HG03354 (cell line): ENCODE results near the gene PGC.
"Not testable (repeated sequence)": the region's sequence is repeated elsewhere in the genome, so short reads cannot be mapped to it uniquely, and the experiment has no call there.

Experiments used
- ATAC-seq: cut with Tn5 transposase; IDR thresholded peaks from one replicate; pipeline ENCODE4 v1.9.1; 2021; ENCODE audit warnings: mild to moderate bottlenecking; ENCODE audit not compliant: unreplicated experiment, poor library complexity, severe bottlenecking

The PGC gene

DNA sequence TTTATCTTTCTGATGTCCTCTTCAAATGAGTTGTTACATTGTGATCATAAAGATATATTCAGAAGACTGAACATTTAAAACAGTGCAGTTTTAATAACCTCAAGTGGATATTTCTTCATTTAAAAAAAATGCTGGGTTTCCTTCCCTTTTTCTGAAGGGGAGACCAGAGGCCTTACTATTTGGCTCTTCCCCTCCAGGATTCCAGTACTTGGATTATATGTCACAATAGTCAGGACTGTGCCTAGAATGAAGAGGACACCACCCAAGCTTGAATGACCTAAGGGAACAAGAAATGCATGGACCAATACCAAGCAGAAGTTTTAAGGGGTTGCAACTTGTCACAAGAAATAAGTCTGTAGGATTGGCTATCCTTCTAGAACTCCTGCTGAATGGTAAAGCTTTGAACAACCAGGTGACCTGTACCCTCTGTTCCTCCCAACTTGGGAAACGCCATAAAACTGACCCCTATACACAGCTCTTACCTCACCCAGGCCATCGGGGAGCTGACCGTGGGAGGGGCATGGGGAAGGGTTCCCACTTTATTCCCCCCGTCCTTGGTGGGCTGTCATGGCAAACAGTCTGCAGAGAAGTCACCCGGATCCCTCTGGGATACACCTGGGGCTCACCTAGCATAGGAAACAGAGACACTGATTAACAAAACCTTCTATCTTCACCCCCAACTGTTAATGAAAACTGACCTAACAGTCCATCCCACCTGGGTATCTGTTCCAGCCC, 30.5 kb upstream of the PGC start:
- no peak for ATAC-seq

DNA sequence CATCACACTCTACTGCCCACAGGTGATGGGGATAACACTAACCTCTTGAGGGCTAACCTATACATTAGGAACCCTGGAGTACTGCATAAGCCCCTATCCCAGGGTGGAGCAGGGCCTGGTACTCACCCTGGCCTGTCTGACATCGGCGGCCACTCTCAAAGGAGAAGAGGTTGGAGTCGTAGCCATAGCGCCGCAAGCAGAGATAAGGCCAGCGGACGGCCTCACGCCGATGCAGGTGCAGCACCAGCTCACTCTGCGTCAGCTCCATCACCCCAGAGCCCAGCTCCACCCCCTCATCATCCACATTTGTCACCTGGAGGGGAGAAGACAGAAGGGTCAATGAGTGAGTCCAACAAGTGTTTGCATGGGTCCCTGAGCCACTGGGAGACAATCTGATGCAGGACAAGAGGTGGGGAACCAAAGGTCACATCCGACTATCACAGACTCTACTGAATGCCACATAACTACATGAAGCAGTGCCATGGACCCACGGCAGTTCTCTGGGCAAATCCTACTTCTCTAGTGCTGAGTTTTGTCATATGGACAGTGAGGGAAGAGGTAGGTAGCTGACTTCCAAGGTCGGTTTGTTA, 28.2 kb upstream of the PGC start:
- ATAC-seq, result no peak

DNA sequence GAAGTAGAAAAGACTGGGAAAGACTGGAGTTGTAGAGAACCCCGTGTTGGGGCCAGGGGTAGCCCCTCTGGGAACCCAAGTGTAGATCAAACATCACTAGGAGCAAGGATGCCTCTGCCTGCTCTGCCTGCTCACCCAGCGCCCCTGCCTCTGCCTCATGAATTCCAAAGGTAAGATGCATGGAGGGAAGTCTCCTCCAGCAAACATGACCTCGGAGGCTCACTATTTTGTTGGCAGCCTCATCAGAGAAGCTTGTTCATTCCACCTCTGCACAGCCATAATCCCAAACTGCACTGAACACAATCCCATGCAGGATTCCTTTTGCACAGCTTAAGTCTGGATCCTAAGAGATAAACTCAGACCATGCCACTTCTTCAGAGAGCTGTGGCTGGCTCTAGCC, 27.6 kb upstream of the PGC start:
- ATAC-seq, result no peak

DNA sequence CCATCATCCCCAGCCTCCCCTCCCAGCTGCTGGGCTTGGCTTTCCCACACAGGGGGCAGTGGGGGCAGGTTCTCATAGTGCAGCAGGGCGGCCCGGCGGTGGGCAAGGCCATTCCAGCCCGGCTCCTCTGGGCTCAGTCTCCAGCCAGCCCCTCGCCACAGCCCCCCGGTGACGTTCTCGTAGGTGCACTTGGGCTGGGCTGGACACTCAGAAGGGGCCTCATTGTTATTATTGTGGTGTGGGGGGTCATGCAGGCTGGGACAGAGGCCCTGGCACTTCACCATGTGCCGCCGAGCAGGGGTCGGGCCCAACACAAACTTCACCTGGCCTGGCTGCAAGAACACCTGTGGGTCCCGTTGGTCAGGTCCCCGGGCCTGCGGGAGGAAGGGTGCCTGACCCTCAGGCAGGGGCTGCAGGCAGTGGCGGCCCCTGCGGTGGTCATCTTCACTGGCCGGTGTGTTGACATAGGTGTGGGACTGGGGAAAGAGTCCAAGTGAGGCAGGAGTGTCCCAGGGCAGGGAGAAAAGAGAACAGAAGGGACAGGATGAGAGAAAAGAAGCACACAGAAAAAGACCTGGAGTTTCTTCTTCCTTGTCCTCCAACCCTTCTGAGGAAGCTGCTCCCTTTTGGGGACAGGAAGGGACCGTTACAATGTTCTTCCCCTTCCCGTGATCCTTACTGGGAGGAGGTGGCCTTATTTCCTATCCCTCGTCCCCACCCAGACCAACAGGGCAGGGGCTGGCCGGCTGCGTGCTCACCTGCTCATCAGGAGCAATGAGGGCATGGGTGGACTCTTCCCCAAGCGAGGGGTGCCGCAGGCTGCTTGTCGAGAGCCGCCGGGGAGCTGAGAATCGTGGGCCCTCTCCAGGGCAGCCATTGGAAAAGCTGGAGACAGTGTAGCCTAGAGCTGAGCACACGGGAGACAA, 24.1 kb upstream of the PGC start:
- ATAC-seq, result no peak

DNA sequence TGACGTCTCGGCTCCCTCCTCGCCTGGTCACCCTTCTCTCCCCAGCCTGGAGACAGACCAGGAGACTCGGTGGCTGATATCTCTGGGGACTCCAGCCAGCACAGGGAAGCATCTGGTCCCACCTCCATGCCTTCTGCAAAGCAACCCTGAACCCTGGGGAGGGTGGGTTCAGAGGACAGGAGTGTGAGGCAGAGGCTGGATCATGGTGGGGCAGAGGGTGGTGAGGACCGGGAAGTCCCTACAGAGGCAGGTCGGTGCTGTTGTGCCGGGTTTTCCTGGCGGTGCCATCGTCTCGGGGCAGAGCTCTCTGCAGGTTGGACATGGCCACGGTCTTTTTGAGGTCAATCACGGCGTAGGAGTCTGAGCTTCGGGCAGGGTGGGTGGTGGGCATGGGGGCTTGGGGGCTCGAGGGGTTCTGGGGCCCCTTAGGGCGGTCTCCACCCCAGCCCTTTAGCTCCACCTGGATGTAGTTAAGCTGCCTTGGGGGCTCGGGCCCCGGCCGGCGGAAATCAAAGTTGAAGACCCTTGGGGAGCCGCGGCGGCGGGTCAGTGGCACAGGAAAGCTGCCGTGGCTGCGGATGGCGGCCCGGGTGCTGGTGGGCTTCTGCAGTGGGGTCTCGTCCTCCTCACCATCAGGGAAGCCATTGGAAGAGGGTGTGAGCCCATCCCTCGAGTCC, 23.3 kb upstream of the PGC start:
- ATAC-seq, result no peak

DNA sequence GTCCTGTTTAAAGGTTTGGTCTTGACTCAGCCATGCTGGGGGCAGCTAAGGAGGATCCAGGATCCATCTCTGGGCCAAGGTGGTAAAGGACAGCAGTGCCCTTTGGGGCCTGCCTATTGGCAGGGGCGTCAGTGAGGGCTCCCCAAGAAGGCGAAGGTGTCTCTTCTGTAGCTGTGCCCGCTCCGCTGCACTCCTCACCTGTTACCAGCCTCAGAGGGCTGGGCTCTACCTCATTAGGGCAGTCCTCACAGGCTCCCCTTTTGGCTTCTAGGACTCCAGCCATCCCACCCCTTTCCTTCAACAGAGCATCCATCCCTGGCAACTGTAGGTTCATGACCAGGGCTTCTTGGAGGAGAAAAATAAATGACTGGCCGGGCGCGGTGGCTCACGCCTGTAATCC, 22.2 kb upstream of the PGC start:
- no peak for ATAC-seq

DNA sequence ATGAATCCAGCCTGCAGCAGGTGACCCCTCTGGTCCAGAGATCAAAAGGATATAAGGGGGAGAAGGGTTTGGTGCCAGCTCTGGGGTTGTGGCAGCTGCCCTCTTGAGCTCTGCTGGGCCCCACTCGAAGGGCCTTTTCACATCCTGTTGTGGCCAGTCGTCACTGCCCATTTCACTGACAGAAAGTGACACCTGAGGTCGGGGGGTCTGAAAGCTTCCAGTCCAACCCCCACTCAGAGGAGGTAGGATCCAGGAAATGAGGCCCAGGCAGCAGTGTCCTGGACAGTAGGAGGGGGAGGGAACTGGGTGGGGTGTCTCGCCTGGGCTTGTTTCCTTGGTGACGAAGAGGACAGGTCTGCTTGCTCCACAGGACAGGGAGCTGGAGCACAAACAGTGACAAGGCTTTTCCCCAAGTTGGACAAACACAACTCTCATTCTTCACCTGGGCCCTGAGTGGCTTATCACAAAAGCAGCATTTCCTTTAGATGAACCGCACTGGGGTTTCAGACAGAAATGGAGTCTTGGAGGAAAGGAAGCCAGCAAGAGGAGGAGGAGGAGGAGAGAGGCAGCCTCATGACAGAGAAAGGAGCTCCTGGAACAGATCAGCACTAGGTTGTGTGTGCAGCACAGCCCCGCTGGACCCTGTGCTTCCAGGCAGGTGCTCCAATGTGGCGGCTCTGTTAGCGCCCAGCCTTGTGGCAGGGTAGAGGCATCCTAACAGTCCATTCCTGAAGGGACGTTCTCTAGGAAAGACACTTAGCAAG, 21.5 kb upstream of the PGC start:
- ATAC-seq, result no peak

DNA sequence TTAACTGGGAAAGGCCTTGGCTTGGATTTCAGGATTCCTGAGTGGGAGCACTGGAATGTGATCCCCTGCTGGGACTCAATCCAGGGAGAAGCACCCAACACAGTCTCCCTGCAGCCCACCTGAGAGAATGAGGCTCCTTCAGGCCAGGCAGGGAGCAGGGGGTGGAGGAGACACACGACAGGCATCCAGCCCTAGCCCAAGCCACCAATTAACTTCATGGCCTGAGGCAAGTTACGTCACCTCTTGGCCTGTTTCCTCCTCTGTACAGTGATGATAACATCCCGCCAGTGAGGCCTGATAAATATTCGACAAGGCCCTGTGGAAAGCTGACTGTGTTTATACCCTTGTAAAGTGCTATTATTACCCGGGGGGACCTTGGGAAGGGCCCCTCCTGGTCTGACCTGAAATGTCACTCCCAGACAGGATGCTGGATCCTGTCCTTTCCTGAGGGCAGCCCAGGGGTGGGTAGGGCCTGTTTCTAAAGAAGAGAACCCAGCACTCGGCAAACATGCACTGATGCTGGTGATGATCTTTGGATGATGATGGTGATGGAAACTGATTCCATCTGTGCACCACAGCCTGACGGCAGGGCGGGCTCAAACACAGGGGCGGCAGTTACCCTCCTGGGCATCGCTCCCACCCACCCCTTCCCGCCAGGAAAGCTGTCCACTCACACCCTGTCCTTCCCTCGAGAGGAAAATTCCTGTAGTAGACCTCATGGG, 20.1 kb upstream of the PGC start:
- ATAC-seq, result no peak

DNA sequence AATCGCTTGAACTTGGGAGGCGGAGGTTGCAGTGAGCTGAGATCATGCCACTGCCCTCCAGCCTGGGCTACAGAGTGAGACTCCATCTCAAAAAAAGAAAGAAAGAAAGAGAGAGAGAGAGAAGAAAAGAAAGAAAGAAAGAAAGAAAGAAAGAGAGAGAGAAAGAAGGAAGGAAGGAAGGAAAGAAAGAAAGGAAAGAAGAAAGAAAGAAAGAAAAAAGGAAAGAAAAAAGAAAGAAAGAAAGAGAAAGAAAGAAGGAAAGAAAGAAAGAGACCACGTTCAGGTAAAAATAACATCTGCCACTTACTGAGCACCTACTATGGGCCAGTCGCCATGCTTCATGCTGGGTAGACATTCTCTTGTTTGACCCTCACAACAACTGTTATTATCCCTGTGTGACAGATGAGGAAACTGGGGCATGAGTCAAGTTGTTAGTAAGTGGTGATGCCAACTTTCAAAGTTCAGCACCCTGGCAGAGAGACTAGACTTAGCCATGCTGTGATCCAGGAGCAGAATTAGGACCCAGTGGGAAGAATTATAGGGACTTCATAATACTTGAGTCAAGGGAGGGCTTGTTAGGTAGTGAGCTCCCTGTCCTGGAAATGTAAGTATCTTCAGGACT, 19.0 kb upstream of the PGC start:
- ATAC-seq, result not testable (repeated sequence)

DNA sequence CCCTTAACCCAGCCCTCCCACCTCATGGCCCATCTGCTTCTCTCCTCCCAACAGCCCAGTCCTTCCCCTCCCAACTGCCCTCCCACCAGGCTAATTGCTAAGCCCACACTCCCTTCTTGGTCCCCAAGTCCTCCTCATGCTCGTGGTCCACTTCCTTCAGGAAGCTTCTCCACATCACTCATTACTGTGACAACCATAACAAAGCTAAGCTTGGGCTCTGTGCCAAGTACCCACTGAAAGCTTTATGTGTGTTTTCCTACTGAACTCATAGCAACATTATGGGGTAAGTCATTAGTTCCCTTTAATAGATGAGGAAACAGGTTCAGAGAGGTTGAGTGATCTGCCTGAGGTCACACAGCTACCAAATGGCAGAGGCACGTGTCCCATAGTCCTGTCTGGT, 16.3 kb upstream of the PGC start:
- ATAC-seq, result no peak

DNA sequence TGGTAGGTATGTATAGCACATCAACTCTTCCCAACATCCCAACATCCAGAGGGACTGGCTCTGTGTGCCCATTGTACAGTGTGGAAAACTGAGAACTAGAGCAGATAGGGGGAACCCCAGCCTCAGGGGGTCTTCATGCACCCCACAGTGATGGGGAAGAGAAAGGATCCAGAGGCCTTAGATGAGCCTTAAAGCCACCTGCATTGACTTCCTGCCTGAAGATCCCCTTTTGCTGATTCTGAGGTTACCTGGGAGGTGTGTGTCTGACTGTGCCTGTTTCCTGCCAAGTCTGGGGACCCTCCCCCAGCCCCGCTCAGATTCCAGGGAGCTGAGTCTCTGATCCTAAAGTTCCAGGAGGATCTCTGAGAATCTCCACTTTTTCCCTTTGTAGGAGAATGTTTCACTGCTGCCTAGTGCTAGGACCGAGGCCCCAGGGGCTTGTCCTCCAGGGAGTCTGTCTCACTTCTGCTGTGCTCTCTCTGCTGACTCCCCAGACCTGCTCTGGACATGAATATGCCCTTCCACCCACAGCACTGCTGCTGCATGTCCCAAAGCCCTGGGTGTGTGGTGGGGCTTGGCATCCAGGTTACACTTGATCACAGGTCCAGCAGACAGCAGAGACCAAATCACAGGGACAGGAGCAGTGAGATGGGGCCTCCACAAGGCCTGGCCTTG, 12.8 kb upstream of the PGC start:
- ATAC-seq, result no peak

DNA sequence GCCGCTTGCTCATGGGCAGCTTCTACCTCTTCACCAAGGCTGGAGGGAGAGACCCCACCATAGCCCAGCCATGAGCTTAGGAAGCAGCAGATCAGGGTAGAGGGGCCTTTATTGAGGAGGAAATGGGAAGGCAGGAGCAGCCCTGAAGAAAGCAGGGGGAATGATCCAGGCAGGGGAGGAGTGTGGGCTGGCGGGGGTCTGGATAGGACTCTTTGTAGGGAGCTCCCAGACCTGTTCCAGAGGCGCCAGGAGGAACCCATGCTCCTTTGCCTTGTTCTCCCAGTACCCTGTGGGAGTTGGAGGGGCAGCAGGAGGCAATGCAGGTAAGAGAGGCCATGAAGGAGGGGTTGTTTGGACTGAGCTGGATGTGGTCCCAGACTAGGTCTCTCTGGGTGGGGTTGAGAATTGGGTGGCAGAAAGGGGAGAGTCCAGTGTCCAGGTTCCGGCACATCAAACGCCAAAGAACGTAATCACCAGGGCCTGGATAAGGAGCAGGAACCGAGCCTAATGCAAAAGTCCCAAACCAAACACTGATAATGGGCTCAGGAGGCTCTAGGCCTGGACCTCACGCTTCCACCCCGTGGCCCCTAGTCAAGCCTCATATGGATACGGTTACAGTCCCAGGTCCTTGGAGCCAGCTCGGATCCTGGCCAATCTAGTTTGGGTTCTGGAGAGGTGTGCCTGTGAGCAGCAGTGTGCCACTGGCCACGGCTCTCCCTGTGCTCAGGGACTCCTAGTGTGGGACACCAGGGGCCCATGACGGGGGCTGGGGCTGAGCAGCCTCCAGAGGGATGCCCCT, 12.1 kb upstream of the PGC start:
- ATAC-seq, result no peak

DNA sequence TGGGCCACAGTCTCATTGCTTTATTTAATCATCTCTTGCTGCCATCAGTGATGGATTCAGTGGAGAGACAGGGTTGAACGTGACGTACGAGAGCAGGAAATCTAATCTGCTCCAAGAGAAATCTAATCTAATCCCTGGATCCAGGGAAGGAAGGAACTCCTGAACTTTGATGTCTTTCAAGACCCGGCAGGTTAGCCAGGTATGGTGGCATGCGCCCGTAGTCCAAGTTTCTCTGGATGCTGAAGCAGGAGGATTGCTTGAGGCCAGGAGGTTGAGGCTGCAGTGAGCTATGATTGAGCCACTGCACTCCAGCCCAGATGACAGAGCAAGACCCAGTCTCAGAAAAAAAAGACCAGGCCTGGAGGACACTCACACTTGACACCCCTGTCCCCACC, 11.4 kb upstream of the PGC start:
- no peak for ATAC-seq

DNA sequence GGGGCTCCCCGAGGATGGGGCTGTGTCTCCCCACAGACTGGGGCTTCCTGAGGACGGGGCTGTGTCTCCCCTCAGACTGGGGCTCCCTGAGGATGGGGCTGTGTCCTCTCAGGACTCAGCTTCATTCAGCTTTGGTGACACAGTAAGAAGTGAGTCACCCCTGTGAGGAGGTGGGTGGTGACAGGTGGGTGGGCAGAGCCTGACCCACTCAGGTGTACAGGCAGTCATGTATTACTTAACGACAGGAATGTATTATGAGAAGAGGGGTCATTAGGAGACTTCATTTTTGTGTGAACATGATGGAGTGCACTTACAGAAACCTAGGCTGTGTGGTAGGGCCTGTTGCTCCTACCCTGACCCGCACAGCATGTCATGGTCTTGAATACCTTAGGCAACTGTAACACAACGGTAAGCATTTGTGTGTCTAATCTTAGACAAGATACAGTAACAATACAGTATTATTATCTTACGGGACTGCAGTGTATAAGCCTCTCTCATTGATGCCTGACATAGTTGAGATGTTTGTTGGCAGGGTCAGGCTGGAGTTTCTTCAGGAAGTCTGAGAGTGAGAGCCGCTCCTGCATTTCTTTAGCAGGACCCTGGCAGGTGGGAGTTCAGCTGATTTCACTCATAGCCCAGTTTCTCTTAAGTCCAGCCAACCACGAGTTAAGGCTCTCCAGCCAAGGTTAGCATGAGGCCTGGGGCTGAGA, 10.9 kb upstream of the PGC start:
- no peak for ATAC-seq

DNA sequence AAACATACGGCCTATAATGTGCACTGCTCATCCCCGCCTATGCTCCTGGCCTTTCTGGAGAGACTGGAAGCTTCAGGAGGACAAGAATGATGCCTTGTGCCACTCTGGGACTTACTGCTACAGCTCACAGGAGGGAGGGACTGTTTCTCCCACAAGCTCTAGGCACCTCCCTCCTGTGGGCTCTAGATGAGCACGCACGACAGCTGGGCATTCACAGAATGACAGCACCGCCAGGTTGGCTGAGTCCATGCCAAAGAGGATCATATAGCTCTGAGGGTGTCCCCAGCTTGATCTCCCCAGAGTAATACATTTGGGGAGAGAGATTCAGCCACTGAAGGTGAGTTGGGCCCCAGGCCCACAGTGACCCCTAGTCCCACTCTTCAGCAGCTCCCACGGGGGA, 10.1 kb upstream of the PGC start:
- no peak for ATAC-seq

DNA sequence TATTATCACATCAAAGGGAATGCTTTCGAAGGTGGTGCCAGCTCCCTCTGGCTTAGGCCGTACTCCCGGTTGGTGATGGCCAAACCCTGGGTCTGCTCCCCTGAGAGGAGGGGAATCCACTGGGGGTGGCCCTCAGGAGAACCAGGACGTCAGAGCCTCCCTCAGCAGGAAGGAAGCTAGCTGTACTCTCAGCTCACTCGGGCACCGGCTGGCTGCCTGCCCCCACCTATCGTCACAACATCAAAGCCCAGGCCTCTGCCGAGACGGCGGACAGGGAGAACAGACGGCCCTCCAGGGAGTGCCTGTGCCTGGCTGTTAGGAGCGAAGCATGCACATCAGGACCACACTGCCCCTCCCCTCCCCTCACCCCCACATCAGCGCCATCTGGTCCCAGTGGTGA, 9.2 kb upstream of the PGC start:
- no peak for ATAC-seq

DNA sequence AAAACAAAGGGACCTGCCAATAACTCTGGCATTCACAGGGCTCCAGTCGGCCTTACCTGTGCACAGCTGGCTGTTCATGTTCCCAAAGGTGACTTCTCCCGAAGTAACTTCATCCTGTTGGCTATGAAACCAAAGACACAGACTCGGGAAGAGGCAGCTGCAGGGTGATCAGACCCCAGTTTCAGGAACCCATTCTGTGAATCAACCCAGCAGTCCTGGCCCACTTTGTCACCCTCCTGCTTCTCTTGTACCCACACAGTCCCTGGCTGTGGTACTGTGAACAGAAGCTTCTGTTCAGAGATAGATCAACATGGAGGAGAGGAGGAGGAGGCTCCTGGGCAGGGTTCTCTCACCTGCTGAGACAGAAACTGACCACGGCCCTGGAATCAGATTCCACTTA, 8.7 kb upstream of the PGC start:
- ATAC-seq, result no peak
